GM18498 (cell line): Measurements from ENCODE around the gene NRG2.
A peak's percentile ranks its signal among the peaks of the same experiment; 100 is the strongest.

ENCODE experiments used
- ATAC-seq: cut with Tn5 transposase; IDR thresholded peaks from one replicate; pipeline ENCODE4 v1.9.1; 2021; ENCODE audit warnings: mild to moderate bottlenecking, moderate library complexity; ENCODE audit not compliant: unreplicated experiment

The NRG2 gene

GRCh38 chr5:140013536-140013935, 29.6 kb downstream of the NRG2 start:
- ATAC-seq: no peak

- ATAC-seq: no peak
Measured at GRCh38 chr5:140012443-140012842, 30.7 kb downstream of the NRG2 start.

GRCh38 chr5:140011297-140011802, 31.7 kb downstream of the NRG2 start:
- ATAC-seq: peak; percentile 82

GRCh38 chr5:140010798-140011197, 32.3 kb downstream of the NRG2 start:
- ATAC-seq: no peak

- no peak for ATAC-seq
Measured at GRCh38 chr5:140007311-140007710, 35.8 kb downstream of the NRG2 start.

GRCh38 chr5:140005145-140005591, 37.9 kb downstream of the NRG2 start:
- ATAC-seq: peak; percentile 95

GRCh38 chr5:140004174-140004573, 38.9 kb downstream of the NRG2 start:
- no peak for ATAC-seq

GRCh38 chr5:140003519-140003918, 39.6 kb downstream of the NRG2 start:
- no peak for ATAC-seq

GRCh38 chr5:140000332-140000731, 42.8 kb downstream of the NRG2 start:
- ATAC-seq: no peak

GRCh38 chr5:139998837-139999236, 44.3 kb downstream of the NRG2 start:
- ATAC-seq: no peak

GRCh38 chr5:139997276-139997675, 45.8 kb downstream of the NRG2 start:
- ATAC-seq: no peak

- no peak for ATAC-seq
Measured at GRCh38 chr5:139995929-139996328, 47.2 kb downstream of the NRG2 start.

- ATAC-seq: no peak
Measured at GRCh38 chr5:139994234-139994633, 48.9 kb downstream of the NRG2 start.

GRCh38 chr5:139985733-139986132, 57.4 kb downstream of the NRG2 start:
- no peak for ATAC-seq

GRCh38 chr5:139985290-139985689, 57.8 kb downstream of the NRG2 start:
- no peak for ATAC-seq

GRCh38 chr5:139984816-139985215, 58.3 kb downstream of the NRG2 start:
- ATAC-seq: no peak

GRCh38 chr5:139982975-139983240, 60.2 kb downstream of the NRG2 start:
- no peak for ATAC-seq

GRCh38 chr5:139982157-139982974, 60.7 kb downstream of the NRG2 start:
- ATAC-seq: no peak

GRCh38 chr5:139980765-139981164, 62.3 kb downstream of the NRG2 start:
- no peak for ATAC-seq

GRCh38 chr5:139979943-139980342, 63.2 kb downstream of the NRG2 start:
- ATAC-seq: no peak

- no peak for ATAC-seq
Measured at GRCh38 chr5:139979518-139979917, 63.6 kb downstream of the NRG2 start.

GRCh38 chr5:139976703-139977102, 66.4 kb downstream of the NRG2 start:
- ATAC-seq: no peak

GRCh38 chr5:139975942-139976341, 67.2 kb downstream of the NRG2 start:
- no peak for ATAC-seq
